ENCODE measurements around the gene MROH2A. TPM values are rescaled to one million over a fixed set of nuclear protein-coding genes. Genes with fewer than 3 reads are reported as not detected.

MROH2A gene
- total RNA-seq, 1 experiment from 2014 or later = 0.33 TPM

GRCh38 chr2:233831861-233832260 lies 53.7 kb downstream of the MROH2A start:
- Mint-ChIP-seq H3K4me1 (ENCODE audit: low read depth, unreplicated experiment) (peaks cover 13% of the 10 kb centered on the region), H3K36me3 (ENCODE audit: insufficient read depth, unreplicated experiment) (peaks cover 30% of the 10 kb centered on the region), H3K27me3 (ENCODE audit: unreplicated experiment) (no peaks in the 10 kb centered on the region), H3K27ac (ENCODE audit: unreplicated experiment) (no peak overlapping the region), H3K4me3 (ENCODE audit: low read depth, unreplicated experiment) (no peak overlapping the region), H3K9me3 (ENCODE audit: low read depth, unreplicated experiment) (no peaks in the 10 kb centered on the region)
- TF ChIP-seq CTCF (IDR thresholded peaks at IDR 0.05; ENCODE audit: unreplicated experiment) = no peak
- BruUV-seq (replicated peaks) = no TSS peak
- DNase-seq = no peak
- intact Hi-C loops (cut with micrococcal nuclease; ENCODE audit: unreplicated experiment) = loop anchor here (5.0 to 10.0 kb wide), 5 partner anchors 127 to 430 kb away; partner anchors contain the start of gene USP40
- CTCF ChIA-PET = interaction anchor here (0.9 to 1.5 kb wide), 4 partner anchors 11 to 428 kb away, joined by 4 to 6 read pairs (median 4); no protein-coding TSS in a partner anchor

GRCh38 chr2:233832414-233832813 lies 54.3 kb downstream of the MROH2A start:
- no peaks in the 10 kb centered on the region for H3K27me3 Mint-ChIP-seq (ENCODE audit: unreplicated experiment)
- H3K36me3 Mint-ChIP-seq (ENCODE audit: insufficient read depth, unreplicated experiment) = peaks cover 36% of the 10 kb centered on the region
- no TSS peak for BruUV-seq (replicated peaks)
- H3K4me1 Mint-ChIP-seq (ENCODE audit: low read depth, unreplicated experiment) = peaks cover 13% of the 10 kb centered on the region
- TF ChIP-seq CTCF (IDR thresholded peaks at IDR 0.05; ENCODE audit: unreplicated experiment) = no peak
- H3K27ac Mint-ChIP-seq (ENCODE audit: unreplicated experiment) = no peak overlapping the region
- intact Hi-C loops (cut with micrococcal nuclease; ENCODE audit: unreplicated experiment) = loop anchor here (5.0 to 10.0 kb wide), 5 partner anchors 128 to 430 kb away; partner anchors contain the start of gene USP40
- no peak for DNase-seq
- H3K9me3 Mint-ChIP-seq (ENCODE audit: low read depth, unreplicated experiment) = no peaks in the 10 kb centered on the region
- CTCF ChIA-PET = interaction anchor here (0.7 to 1.5 kb wide), 8 partner anchors 8 to 428 kb away, joined by 3 to 8 read pairs (median 4); no protein-coding TSS in a partner anchor
- no peak overlapping the region for H3K4me3 Mint-ChIP-seq (ENCODE audit: low read depth, unreplicated experiment)

- BruUV-seq (replicated peaks) = no TSS peak
- peak; percentile 69 for DNase-seq
- Mint-ChIP-seq H3K36me3 (ENCODE audit: insufficient read depth, unreplicated experiment) (peaks cover 37% of the 10 kb centered on the region), H3K4me3 (ENCODE audit: low read depth, unreplicated experiment) (no peak overlapping the region), H3K27me3 (ENCODE audit: unreplicated experiment) (no peaks in the 10 kb centered on the region), H3K4me1 (ENCODE audit: low read depth, unreplicated experiment) (peaks cover 14% of the 10 kb centered on the region), H3K9me3 (ENCODE audit: low read depth, unreplicated experiment) (no peaks in the 10 kb centered on the region), H3K27ac (ENCODE audit: unreplicated experiment) (no peak overlapping the region)
- intact Hi-C loops (cut with micrococcal nuclease; ENCODE audit: unreplicated experiment) = loop anchor here (5.0 to 10.0 kb wide), 5 partner anchors 128 to 431 kb away; partner anchors contain the start of gene USP40
- CTCF ChIA-PET = interaction anchor here (0.6 to 1.5 kb wide), 9 partner anchors 8 to 485 kb away, joined by 3 to 8 read pairs (median 4); no protein-coding TSS in a partner anchor
- peak; percentile 66 for TF ChIP-seq CTCF (IDR thresholded peaks at IDR 0.05; ENCODE audit: unreplicated experiment)
Observed at GRCh38 chr2:233832869-233833311, 54.8 kb downstream of the MROH2A start.

GRCh38 chr2:233833345-233833744 lies 55.2 kb downstream of the MROH2A start:
- BruUV-seq (replicated peaks) = TSS peak; percentile 17
- CTCF ChIA-PET = interaction anchor here (0.6 to 1.5 kb wide), 6 partner anchors 9 to 486 kb away, joined by 3 to 8 read pairs (median 4); no protein-coding TSS in a partner anchor

More at GRCh38 chr2:233833345-233833744, 55.2 kb downstream of the MROH2A start:
- Mint-ChIP-seq H3K27me3 (ENCODE audit: unreplicated experiment) (no peaks in the 10 kb centered on the region), H3K9me3 (ENCODE audit: low read depth, unreplicated experiment) (no peaks in the 10 kb centered on the region), H3K27ac (ENCODE audit: unreplicated experiment) (no peak overlapping the region), H3K4me1 (ENCODE audit: low read depth, unreplicated experiment) (peaks cover 19% of the 10 kb centered on the region), H3K36me3 (ENCODE audit: insufficient read depth, unreplicated experiment) (peaks cover 42% of the 10 kb centered on the region), H3K4me3 (ENCODE audit: low read depth, unreplicated experiment) (no peak overlapping the region)
- intact Hi-C loops (cut with micrococcal nuclease; ENCODE audit: unreplicated experiment) = loop anchor here (5.0 to 10.0 kb wide), 5 partner anchors 129 to 431 kb away; partner anchors contain the start of gene USP40
- no peak for TF ChIP-seq CTCF (IDR thresholded peaks at IDR 0.05; ENCODE audit: unreplicated experiment)
- no peak for DNase-seq
